GM19239 (cell line): ENCODE measurements around the gene PTPRN2.
A peak's percentile ranks its signal among the peaks of the same experiment; 100 is the strongest.

ENCODE experiments used
- DNase-seq: peaks from one replicate; pipeline ENCODE4 v3.0.0; 2011; ENCODE audit warnings: low spot score; ENCODE audit not compliant: insufficient read length
- FAIRE-seq: peaks from 2 replicates; lab custom pipeline; 2011; peaks lifted over from hg19 to GRCh38; lab: Jason Lieb, UNC

The PTPRN2 gene

DNA sequence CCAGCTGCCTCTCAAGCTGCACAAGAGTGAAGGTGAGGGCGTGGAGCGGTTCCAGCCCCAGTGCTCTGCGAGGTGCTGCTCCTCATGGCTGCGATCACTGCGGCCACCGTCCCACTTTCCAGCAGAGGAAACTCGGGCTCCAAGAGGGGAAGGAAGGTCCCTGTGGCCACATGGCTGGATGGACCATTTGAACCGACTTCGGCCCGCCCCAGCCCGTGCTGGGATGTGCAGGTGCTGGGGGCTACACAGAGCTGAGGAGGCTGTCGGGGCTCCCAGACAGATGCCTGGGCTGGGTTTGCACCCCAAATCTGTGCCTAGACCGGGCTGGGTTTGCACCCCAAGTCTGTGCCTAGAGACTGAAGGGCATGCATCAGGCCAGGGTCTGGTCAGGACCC, 1064.3 kb downstream of the PTPRN2 start:
- no peak for DNase-seq
- FAIRE-seq, result no peak

GRCh38 chr7:157522954-157523353, 1064.7 kb downstream of the PTPRN2 start:
- FAIRE-seq, result no peak

GRCh38 chr7:157522189-157522588, 1065.4 kb downstream of the PTPRN2 start:
- no peak for FAIRE-seq

More at GRCh38 chr7:157522954-157523353, 1064.7 kb downstream of the PTPRN2 start:
- no peak for DNase-seq

GRCh38 chr7:157521752-157522151, 1065.9 kb downstream of the PTPRN2 start:
- no peak for FAIRE-seq
- DNase-seq, result no peak

More at GRCh38 chr7:157522189-157522588, 1065.4 kb downstream of the PTPRN2 start:
- DNase-seq, result no peak

GRCh38 chr7:157521061-157521731, 1066.4 kb downstream of the PTPRN2 start:
- DNase-seq (no peak), FAIRE-seq (no peak)

- DNase-seq (peak; percentile 74), FAIRE-seq (peak; percentile 57)
These were observed 1067.4 kb downstream of the PTPRN2 start for GRCh38 chr7:157520249-157520648.

- DNase-seq, result no peak
These were observed 1067.8 kb downstream of the PTPRN2 start for GRCh38 chr7:157519798-157520244.

GRCh38 chr7:157519246-157519645, 1068.4 kb downstream of the PTPRN2 start:
- no peak for FAIRE-seq

More at GRCh38 chr7:157519798-157520244, 1067.8 kb downstream of the PTPRN2 start:
- FAIRE-seq, result no peak

GRCh38 chr7:157518514-157519175, 1069.0 kb downstream of the PTPRN2 start:
- FAIRE-seq, result no peak
- DNase-seq, result no peak

More at GRCh38 chr7:157519246-157519645, 1068.4 kb downstream of the PTPRN2 start:
- no peak for DNase-seq

- FAIRE-seq (no peak), DNase-seq (no peak)
These were observed 1069.7 kb downstream of the PTPRN2 start for GRCh38 chr7:157517782-157518513.

- FAIRE-seq, result no peak
- DNase-seq, result no peak
These were observed 1070.5 kb downstream of the PTPRN2 start for GRCh38 chr7:157516911-157517781.

DNA sequence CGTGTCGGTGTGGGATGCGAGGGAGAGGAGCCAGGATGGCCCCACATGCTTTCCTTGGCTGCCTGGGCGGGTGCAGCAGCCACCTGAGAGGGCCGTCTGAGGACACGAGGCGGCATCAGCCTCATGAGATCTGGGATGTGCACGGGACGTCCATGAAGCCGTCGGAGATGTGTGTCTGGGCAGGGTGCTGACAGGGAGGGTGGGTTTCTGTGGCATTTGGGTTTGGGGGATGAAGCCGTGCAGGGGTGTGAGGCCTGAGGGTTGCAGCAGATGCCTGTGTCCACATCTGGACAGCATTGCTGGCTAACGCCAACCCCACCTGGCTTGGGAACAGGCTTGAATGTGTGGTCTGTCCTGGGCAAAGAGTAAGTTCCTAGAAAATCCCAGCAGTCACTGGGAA, 1071.3 kb downstream of the PTPRN2 start:
- DNase-seq (no peak), FAIRE-seq (no peak)

- FAIRE-seq, result no peak
- no peak for DNase-seq
These were observed 1072.1 kb downstream of the PTPRN2 start for GRCh38 chr7:157515342-157516041.

- no peak for DNase-seq
- FAIRE-seq, result no peak
These were observed 1072.9 kb downstream of the PTPRN2 start for GRCh38 chr7:157514746-157515145.

GRCh38 chr7:157514306-157514705, 1073.3 kb downstream of the PTPRN2 start:
- DNase-seq (no peak), FAIRE-seq (no peak)

GRCh38 chr7:157513682-157514081, 1073.9 kb downstream of the PTPRN2 start:
- FAIRE-seq, result no peak
- DNase-seq, result no peak

DNA sequence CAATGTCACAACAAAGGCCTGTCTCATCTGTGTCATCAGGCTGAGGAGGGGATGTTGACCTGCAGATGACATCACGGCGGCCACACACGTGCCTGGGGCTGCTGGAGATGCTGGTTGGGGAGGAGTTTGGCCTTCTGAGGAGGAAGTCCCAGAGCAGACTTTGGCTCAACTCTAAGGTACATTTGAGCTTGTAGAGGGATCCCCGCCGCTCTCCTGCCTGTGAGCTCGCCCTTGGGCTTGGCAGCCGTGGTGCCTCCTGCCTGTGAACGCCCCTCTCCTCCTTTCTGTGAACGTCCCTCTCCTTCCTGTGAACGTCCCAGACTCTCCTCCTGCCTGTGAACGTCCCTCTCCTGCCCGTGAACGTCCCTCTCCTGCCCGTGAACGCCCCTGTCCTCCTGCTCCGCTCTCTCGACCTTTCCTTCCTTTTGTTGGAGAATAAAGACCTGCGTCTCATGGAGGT, 1074.4 kb downstream of the PTPRN2 start:
- FAIRE-seq (no peak), DNase-seq (no peak)

DNA sequence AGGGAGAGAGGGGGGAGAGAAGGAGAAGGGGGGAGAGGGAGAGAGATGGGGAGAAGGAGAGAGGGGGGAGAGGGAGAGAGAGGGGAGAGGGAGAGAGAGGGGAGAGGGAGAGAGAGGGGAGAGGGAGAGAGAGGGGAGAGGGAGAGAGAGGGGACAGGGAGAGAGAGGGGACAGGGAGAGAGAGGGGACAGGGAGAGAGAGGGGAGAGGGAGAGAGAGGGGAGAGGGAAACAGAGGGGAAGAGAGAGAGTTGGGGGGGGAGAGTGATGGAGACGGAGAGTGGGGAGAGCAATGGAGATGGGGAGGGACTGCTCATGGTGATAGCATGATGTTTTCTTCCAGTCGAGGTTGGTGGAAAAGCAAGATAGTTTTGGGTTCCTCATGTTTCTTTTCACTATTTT, 1078.4 kb downstream of the PTPRN2 start:
- FAIRE-seq, result no peak
- DNase-seq, result no peak

DNA sequence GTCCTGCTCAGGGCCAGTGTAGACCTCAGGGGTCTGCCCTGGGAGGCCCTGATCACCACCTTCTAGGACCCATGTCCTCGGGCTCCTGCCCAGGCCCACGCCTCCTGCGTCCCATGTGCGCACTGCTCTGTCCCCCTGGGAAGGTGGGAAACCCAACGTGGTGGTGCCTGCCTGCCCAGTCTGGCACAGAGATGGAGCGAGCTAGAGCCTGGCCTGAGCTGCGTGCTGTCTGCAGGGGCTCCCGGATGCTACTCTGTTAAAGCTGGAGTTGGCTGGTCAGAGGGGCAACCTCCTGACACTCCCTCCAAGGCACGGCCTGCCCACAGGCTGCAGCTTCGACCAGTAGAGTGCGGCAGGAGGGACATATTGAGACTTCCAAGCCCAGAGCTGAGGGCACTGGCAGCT, 1079.1 kb downstream of the PTPRN2 start:
- FAIRE-seq (no peak), DNase-seq (no peak)
